NCI-H510A (cell line): ENCODE data around the gene PNCK.
"Not testable (repeated sequence)": the region's sequence is repeated elsewhere in the genome, so short reads cannot be mapped to it uniquely, and the experiment has no call there.

ENCODE experiments used
- DNase-seq: peaks from one replicate; lab custom pipeline; 2025; lab: John Stamatoyannopoulos, UW

The PNCK gene

GRCh38 chrX:153699210-153699783, 25.7 kb upstream of the PNCK start:
- DNase-seq, result not testable (repeated sequence)

GRCh38 chrX:153697924-153698865, 24.6 kb upstream of the PNCK start:
- DNase-seq, result no peak

- DNase-seq, result not testable (repeated sequence)
Observed at GRCh38 chrX:153696986-153697722, 23.5 kb upstream of the PNCK start.

- DNase-seq, result not testable (repeated sequence)
Observed at GRCh38 chrX:153696538-153696937, 22.9 kb upstream of the PNCK start.

- DNase-seq, result no peak
Observed at GRCh38 chrX:153696100-153696499, 22.5 kb upstream of the PNCK start.

- DNase-seq, result no peak
Observed at GRCh38 chrX:153694687-153695270, 21.2 kb upstream of the PNCK start.

GRCh38 chrX:153694256-153694655, 20.6 kb upstream of the PNCK start:
- not testable (repeated sequence) for DNase-seq

- no peak for DNase-seq
Observed at GRCh38 chrX:153693216-153694086, 19.8 kb upstream of the PNCK start.

GRCh38 chrX:153692611-153693156, 19.1 kb upstream of the PNCK start:
- DNase-seq, result no peak

- DNase-seq, result no peak
Observed at GRCh38 chrX:153692003-153692402, 18.4 kb upstream of the PNCK start.

GRCh38 chrX:153691032-153691827, 17.6 kb upstream of the PNCK start:
- not testable (repeated sequence) for DNase-seq

GRCh38 chrX:153690466-153690865, 16.9 kb upstream of the PNCK start:
- no peak for DNase-seq

GRCh38 chrX:153689654-153690465, 16.2 kb upstream of the PNCK start:
- no peak for DNase-seq

- no peak for DNase-seq
Observed at GRCh38 chrX:153688911-153689590, 15.4 kb upstream of the PNCK start.

- DNase-seq, result no peak
Observed at GRCh38 chrX:153688506-153688905, 14.9 kb upstream of the PNCK start.

GRCh38 chrX:153688071-153688470, 14.5 kb upstream of the PNCK start:
- no peak for DNase-seq

GRCh38 chrX:153687121-153688039, 13.8 kb upstream of the PNCK start, which contains the start of gene SLC6A8:
Gene SLC6A8 (plus strand): TSS chrX:153687926. CDS start chrX:153688575, 649 bp downstream.
- peak; percentile 33 for DNase-seq
